ENCODE data around the gene LPAR3.

LPAR3 gene

GRCh38 chr1:84773195-84773594 lies 119.8 kb downstream of the LPAR3 start:
- DNase-seq, result no peak

GRCh38 chr1:84772428-84772943 lies 120.5 kb downstream of the LPAR3 start:
- DNase-seq, result peak; percentile 82 to 92 (median 88)

GRCh38 chr1:84771895-84772294 lies 121.1 kb downstream of the LPAR3 start:
- DNase-seq, result no peak

- no peak for DNase-seq
Measured at GRCh38 chr1:84770481-84770880, 122.5 kb downstream of the LPAR3 start.

GRCh38 chr1:84769636-84770035 lies 123.4 kb downstream of the LPAR3 start:
- DNase-seq, result no peak

- DNase-seq, result no peak
Measured at GRCh38 chr1:84768634-84769033, 124.4 kb downstream of the LPAR3 start.

- DNase-seq, result no peak
Measured at GRCh38 chr1:84763912-84764680, 128.9 kb downstream of the LPAR3 start.

- no peak for DNase-seq
Measured at GRCh38 chr1:84762664-84763063, 130.3 kb downstream of the LPAR3 start.
